BJ (cell line): ENCODE data around the gene NGEF. TPM values are rescaled to one million over a fixed set of nuclear protein-coding genes. Genes with fewer than 3 reads are reported as not detected.

Experiments
- CTCF ChIA-PET: fragments of 350-600 bp; formaldehyde crosslinking; extraction: SDS; loops from one replicate; lab custom pipeline; 2021; ENCODE audit warnings: antibody characterized with exemption, inconsistent platforms; lab: Yijun Ruan, JAX
- POLR2A ChIA-PET: fragments of 300-600 bp; sonication (Branson Sonifier 250); formaldehyde crosslinking; extraction: SDS; loops from one replicate; lab custom pipeline; 2021; ENCODE audit warnings: antibody characterized with exemption; lab: Charles Lee
- DNase-seq: peaks from one replicate; pipeline ENCODE4 v3.0.0-alpha.2; 2011; ENCODE audit warnings: low read depth
- H3K27me3 ChIP-seq: 2 replicates; pipeline ENCODE4 v1.6.0; 2011; ENCODE audit warnings: low read length; ENCODE audit not compliant: control insufficient read depth, insufficient read depth
- H3K36me3 ChIP-seq: 2 replicates; pipeline ENCODE4 v1.5.1; 2011; ENCODE audit warnings: low read length; ENCODE audit not compliant: control insufficient read depth, insufficient read depth
- H3K4me3 ChIP-seq: 2 replicates; pipeline ENCODE4 v1.5.1; 2011; ENCODE audit warnings: low read depth, mild to moderate bottlenecking, control low read depth, low read length
- CTCF ChIP-seq: IDR thresholded peaks from 2 replicates; pipeline ENCODE4 v1.5.1; 2011; ENCODE audit warnings: low read depth, mild to moderate bottlenecking, control low read depth, inconsistent platforms, low read length, moderate library complexity; ENCODE audit not compliant: insufficient read depth
- polyA plus RNA-seq: library from polyadenylated mRNA; depleted of rRNA; stranded (reverse); fragments of >200 nt; gene quantifications from 2 replicates; pipeline ENCODE4 v1.2.3, GENCODE V29; 2011

The NGEF gene
- polyA plus RNA-seq, 1 experiment, result 0.23 TPM

- peaks cover 8% of the 10 kb centered on the region for H3K27me3 ChIP-seq
- no peaks in the 10 kb centered on the region for H3K36me3 ChIP-seq
- CTCF ChIA-PET, result interaction anchor here (10.7 kb wide), 1 partner anchor 12 kb away, joined by 74 read pairs; no protein-coding TSS in a partner anchor
- POLR2A ChIA-PET, result no interaction called here
- no peak for DNase-seq
- TF ChIP-seq CTCF, result no peak
- no peak overlapping the region for H3K4me3 ChIP-seq
Measured at GRCh38 chr2:233040571-233040970, 27.5 kb upstream of the NGEF start.

GRCh38 chr2:233039846-233040530, 26.9 kb upstream of the NGEF start:
- ChIA-PET CTCF (interaction anchor here (10.7 kb wide), 1 partner anchor 13 kb away, joined by 74 read pairs; no protein-coding TSS in a partner anchor), POLR2A (no interaction called here)

GRCh38 chr2:233039212-233039845, 26.3 kb upstream of the NGEF start:
- no peak for DNase-seq

More at GRCh38 chr2:233039846-233040530, 26.9 kb upstream of the NGEF start:
- Histone ChIP-seq H3K27me3 (peaks cover 8% of the 10 kb centered on the region), H3K4me3 (no peak overlapping the region), H3K36me3 (no peaks in the 10 kb centered on the region)
- TF ChIP-seq CTCF, result no peak
- DNase-seq, result no peak

GRCh38 chr2:233037078-233037477, 24.0 kb upstream of the NGEF start:
- H3K36me3 ChIP-seq, result no peaks in the 10 kb centered on the region
- no peak for TF ChIP-seq CTCF
- DNase-seq, result no peak
- ChIA-PET CTCF (interaction anchor here (10.7 kb wide), 1 partner anchor 16 kb away, joined by 74 read pairs; no protein-coding TSS in a partner anchor), POLR2A (no interaction called here)
- no peak overlapping the region for H3K4me3 ChIP-seq
- H3K27me3 ChIP-seq, result peaks cover 3% of the 10 kb centered on the region; the same call in 1 of the 2 replicates

More at GRCh38 chr2:233039212-233039845, 26.3 kb upstream of the NGEF start:
- H3K4me3 ChIP-seq, result no peak overlapping the region
- peaks cover 8% of the 10 kb centered on the region for H3K27me3 ChIP-seq
- no peak for TF ChIP-seq CTCF
- no peaks in the 10 kb centered on the region for H3K36me3 ChIP-seq
- POLR2A ChIA-PET, result no interaction called here
- CTCF ChIA-PET, result interaction anchor here (10.7 kb wide), 1 partner anchor 14 kb away, joined by 74 read pairs; no protein-coding TSS in a partner anchor

GRCh38 chr2:233036162-233036838, 23.2 kb upstream of the NGEF start:
- TF ChIP-seq CTCF, result no peak
- CTCF ChIA-PET, result interaction anchor here (10.7 kb wide), 1 partner anchor 17 kb away, joined by 74 read pairs; no protein-coding TSS in a partner anchor
- no peak overlapping the region for H3K4me3 ChIP-seq
- peaks cover 1% of the 10 kb centered on the region; the same call in 1 of the 2 replicates for H3K27me3 ChIP-seq
- POLR2A ChIA-PET, result no interaction called here
- DNase-seq, result no peak
- no peaks in the 10 kb centered on the region for H3K36me3 ChIP-seq
